HepG2 (cell line): ENCODE measurements around the gene PNMA8C. TPM values are rescaled to one million over a fixed set of nuclear protein-coding genes. Genes with fewer than 3 reads are reported as not detected.

Source experiments
- ATAC-seq: fragments of 200-7000 bp; cut with Tn5 transposase; 3 replicates; pipeline ENCODE4 v1.9.1; 2020; ENCODE audit warnings: mild to moderate bottlenecking, moderate library complexity
- BruUV-seq: library from RNA; stranded (reverse); fragments of 400-500 nt; replicated peaks from 2 replicates; lab custom pipeline; 2021; lab: Mats Ljungman, UMichigan
- CTCF ChIA-PET: fragments of 300-600 bp; formaldehyde crosslinking; extraction: SDS; loops from one replicate; lab custom pipeline; 2021; ENCODE audit warnings: low total read pairs, inconsistent platforms, low intra/inter-chr PET ratio; lab: Yijun Ruan, JAX
- POLR2A ChIA-PET: fragments of 350-600 bp; sonication (Branson Sonifier 250); formaldehyde crosslinking; loops from one replicate; lab custom pipeline; 2020; ENCODE audit warnings: antibody characterized with exemption, inconsistent platforms; lab: Yijun Ruan, JAX
- DNase-seq: peaks from one replicate; pipeline ENCODE4 v3.0.0-alpha.2; 2015; ENCODE audit warnings: low spot score
- FAIRE-seq: peaks from 3 replicates; lab custom pipeline; 2011; peaks lifted over from hg19 to GRCh38; lab: Jason Lieb, UNC
- H2AFZ ChIP-seq: one replicate; pipeline ENCODE4 v1.6.1; 2011; ENCODE audit warnings: low read length, inconsistent platforms
- H3K27ac ChIP-seq: fragments of 300-600 bp; 3 replicates; pipeline ENCODE4 v1.8.0; 2011; ENCODE audit warnings: mixed run types, mild to moderate bottlenecking, mixed read lengths, low read length, inconsistent platforms; ENCODE audit not compliant: insufficient read depth; ENCODE audit errors: extremely low read length
- H3K27me3 ChIP-seq, 2 experiments: fragments of 200-600 bp in 1 of 2; 2 replicates in 1 of 2; 3 replicates in 1 of 2; pipeline versions ENCODE4 v1.6.0 to v1.8.0; 2011; ENCODE audit warnings: low read length in 2 of 2, mild to moderate bottlenecking in 2 of 2, moderate library complexity in 2 of 2, inconsistent platforms in 1 of 2; ENCODE audit not compliant: insufficient read depth in 2 of 2, control insufficient read depth in 1 of 2
- H3K36me3 ChIP-seq, 2 experiments: fragments of 200-600 bp in 1 of 2; replicated peaks in 1 of 2; 2 replicates in 1 of 2; 3 replicates in 1 of 2; pipeline versions ENCODE4 v1.5.1 to v1.8.0; 2011; ENCODE audit warnings: low read length in 2 of 2, inconsistent platforms in 1 of 2; ENCODE audit not compliant: insufficient read depth in 2 of 2, control insufficient read depth in 1 of 2
- H3K4me1 ChIP-seq: 2 replicates; pipeline ENCODE4 v1.5.1; 2012; ENCODE audit warnings: low read length, inconsistent platforms; ENCODE audit not compliant: insufficient read depth
- H3K4me2 ChIP-seq: 2 replicates; pipeline ENCODE4 v1.6.0; 2011; ENCODE audit warnings: low read depth, low read length, inconsistent platforms
- H3K4me3 ChIP-seq, 3 experiments: fragments of 200-600 bp in 1 of 3; sonication (generic), shearing (Covaris generic) in 1 of 3; replicated peaks in 1 of 3; 2 replicates each; pipeline ENCODE4 v1.5.1; 2011 to 2016; ENCODE audit warnings: low read length in 3 of 3, inconsistent platforms in 2 of 3, low read depth in 2 of 3, mild to moderate bottlenecking in 2 of 3, control low read depth in 1 of 3, mixed read lengths in 1 of 3; ENCODE audit not compliant: insufficient read depth in 1 of 3
- H3K79me2 ChIP-seq: one replicate; pipeline ENCODE4 v1.6.1; 2011; ENCODE audit warnings: low read length, inconsistent platforms; ENCODE audit not compliant: insufficient read depth
- H3K9ac ChIP-seq: 2 replicates; pipeline ENCODE4 v1.6.0; 2011; ENCODE audit warnings: mild to moderate bottlenecking, low read depth, low read length, inconsistent platforms; ENCODE audit not compliant: insufficient read depth
- H3K9me3 ChIP-seq: 2 replicates; pipeline ENCODE4 v1.5.1; 2012; ENCODE audit warnings: mild to moderate bottlenecking, low read length
- H4K20me1 ChIP-seq: 2 replicates; pipeline ENCODE4 v1.6.0; 2011; ENCODE audit warnings: inconsistent platforms, mild to moderate bottlenecking, low read length, moderate library complexity; ENCODE audit not compliant: insufficient read depth
- AGO2 ChIP-seq: fragments of 200-400 bp; formaldehyde crosslinking; optimal IDR thresholded peaks from 2 replicates; pipeline ENCODE3; 2017; ENCODE audit warnings: mild to moderate bottlenecking, low read depth, low read length, moderate library complexity
- EZH2 ChIP-seq: conservative IDR thresholded peaks from 2 replicates; pipeline ENCODE4 v1.6.1; 2012; ENCODE audit warnings: mild to moderate bottlenecking, low read depth, low read length, moderate library complexity
- NR2F1 ChIP-seq, 2 experiments: fragments of 450-650 bp in 1 of 2; formaldehyde crosslinking in 1 of 2; IDR thresholded peaks; 2 replicates each; pipeline versions ENCODE4 v1.5.0 to v1.6.1; 2016 to 2020; ENCODE audit warnings: mild to moderate bottlenecking in 1 of 2, missing compliant biosample characterization in 1 of 2, missing genetic modification reagents in 1 of 2, moderate library complexity in 1 of 2
- PHF8 ChIP-seq: sonication (generic); formaldehyde crosslinking; IDR thresholded peaks from 2 replicates; pipeline ENCODE4 v1.5.0; 2020; ENCODE audit warnings: missing genetic modification reagents
- PITX1 ChIP-seq: sonication (generic); formaldehyde crosslinking; IDR thresholded peaks from 2 replicates; pipeline ENCODE4 v1.5.1; 2020; ENCODE audit warnings: mild to moderate bottlenecking, missing genetic modification reagents
- ZBTB26 ChIP-seq: IDR thresholded peaks from 2 replicates; pipeline ENCODE4 v1.6.1; 2016; ENCODE audit warnings: missing compliant biosample characterization, missing genetic modification reagents, borderline replicate concordance
- ZNF235 ChIP-seq: sonication (generic); formaldehyde crosslinking; IDR thresholded peaks from 2 replicates; pipeline ENCODE4 v1.8.1; 2023; ENCODE audit warnings: mild to moderate bottlenecking, missing genetic modification reagents, borderline replicate concordance
- ZNF329 ChIP-seq: sonication (generic); formaldehyde crosslinking; IDR thresholded peaks from 2 replicates; pipeline ENCODE4 v1.9.0; 2021; ENCODE audit warnings: low read depth, mild to moderate bottlenecking, missing genetic modification reagents
- ZNF451 ChIP-seq: sonication (generic); formaldehyde crosslinking; IDR thresholded peaks from 2 replicates; pipeline ENCODE4 v1.5.0; 2020; ENCODE audit warnings: mild to moderate bottlenecking, missing genetic modification reagents
- ZNF766 ChIP-seq: sonication (generic); formaldehyde crosslinking; IDR thresholded peaks from 2 replicates; pipeline ENCODE4 v1.5.0; 2020; ENCODE audit warnings: missing genetic modification reagents, borderline replicate concordance
- ZNF780A ChIP-seq: sonication (generic); formaldehyde crosslinking; IDR thresholded peaks from 2 replicates; pipeline ENCODE4 v1.8.0; 2022; ENCODE audit warnings: mild to moderate bottlenecking, missing genetic modification reagents, moderate library complexity
- WGBS: methylation state at CpG from one replicate; pipeline ENCODE4 v1.1.6; 2017; ENCODE audit warnings: low lambda C conversion rate; 5-methylcytosine and 5-hydroxymethylcytosine counted together
- in situ Hi-C: cut with HindIII; loops from 2 replicates; pipeline ENCODE4 v1.10.0; 2017; ENCODE audit warnings: low pct_unique_long_range_greater_than_20kb; ENCODE audit not compliant: extremely low pct_ligation_motif_present
- intact Hi-C: fragments of 100-400 bp; cut with micrococcal nuclease; formaldehyde crosslinking; loops from one replicate; pipeline ENCODE4 v1.10.0; 2022; ENCODE audit not compliant: unreplicated experiment
- polyA plus RNA-seq, 8 experiments: library from polyadenylated mRNA; depleted of rRNA in 3 of 8; stranded (reverse) in 7 of 8; unstranded in 1 of 8; fragments of >200 nt; fragmentation: Illumina TruSeq in 4 of 8; extraction: Trizol in 4 of 8; gene quantifications; 2 replicates each; pipeline versions ENCODE4 v1.2.1 to v1.2.3, GENCODE V29; 2011 to 2016; ENCODE audit warnings: low read depth in 4 of 8, missing spikeins in 1 of 8, mixed read lengths in 1 of 8; ENCODE audit not compliant: insufficient read depth in 1 of 8
- total RNA-seq, 5 experiments: library from RNA; depleted of rRNA; stranded (reverse); fragments of >200 nt; fragmentation: Illumina TruSeq; extraction: Trizol; gene quantifications; 2 replicates each; pipeline ENCODE4 v1.2.3, GENCODE V29; 2016; ENCODE audit warnings: low read depth in 1 of 5
- TF ChIP-seq, protein P1 (sequence below), 2 experiments: sonication (generic) in 1 of 2; formaldehyde crosslinking in 1 of 2; IDR thresholded peaks; 2 replicates each; pipeline versions ENCODE4 v1.5.1 to v1.6.1; 2011 to 2020; ENCODE audit warnings: borderline replicate concordance in 1 of 2, low read depth in 1 of 2, low read length in 1 of 2, mild to moderate bottlenecking in 1 of 2, missing genetic modification reagents in 1 of 2, moderate library complexity in 1 of 2
- TF ChIP-seq, protein P2 (sequence below): sonication (generic); formaldehyde crosslinking; IDR thresholded peaks from 2 replicates; pipeline ENCODE4 v1.4.0; 2020; ENCODE audit warnings: low read depth, mild to moderate bottlenecking, missing genetic modification reagents

Gene PNMA8C
- total and polyA plus RNA-seq, 2 of the 13 experiments (the other 11 are each of a cell fraction or from before 2014, with no cell fraction given) = not detected

DNA sequence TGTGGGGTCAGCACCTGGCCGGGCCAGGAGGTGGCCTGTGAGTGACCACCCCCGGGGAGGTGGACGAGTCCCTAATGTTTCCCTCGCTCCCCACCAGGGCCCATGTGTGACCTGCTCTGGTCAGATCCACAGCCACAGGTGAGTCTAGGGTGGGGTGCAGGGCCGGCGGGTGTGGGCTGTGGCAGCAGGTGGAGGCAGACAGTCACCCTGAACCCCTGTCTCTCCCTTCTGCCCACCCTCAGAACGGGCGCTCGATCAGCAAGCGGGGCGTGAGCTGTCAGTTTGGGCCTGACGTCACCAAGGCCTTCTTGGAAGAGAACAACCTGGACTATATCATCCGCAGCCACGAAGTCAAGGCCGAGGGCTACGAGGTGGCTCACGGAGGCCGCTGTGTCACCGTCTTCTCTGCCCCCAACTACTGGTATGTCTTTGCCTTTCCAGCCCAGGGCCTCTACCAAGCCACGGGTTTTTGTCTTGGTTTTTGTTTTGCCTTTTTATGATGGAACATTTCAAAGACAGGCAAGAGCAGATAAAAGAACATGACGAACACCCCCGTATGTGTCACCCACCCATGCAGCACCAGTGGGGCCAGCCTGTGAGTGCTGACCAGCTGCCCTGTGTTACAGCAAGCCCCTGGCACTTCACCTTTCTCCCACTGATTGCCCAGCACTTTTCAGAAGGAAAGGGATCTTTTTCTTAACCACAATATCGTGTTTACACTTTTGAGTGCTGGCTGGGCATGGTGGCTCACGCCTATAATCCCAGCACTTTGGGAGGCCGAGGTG, 40.2 kb downstream of the PNMA8C start:
- FAIRE-seq = no peak

DNA sequence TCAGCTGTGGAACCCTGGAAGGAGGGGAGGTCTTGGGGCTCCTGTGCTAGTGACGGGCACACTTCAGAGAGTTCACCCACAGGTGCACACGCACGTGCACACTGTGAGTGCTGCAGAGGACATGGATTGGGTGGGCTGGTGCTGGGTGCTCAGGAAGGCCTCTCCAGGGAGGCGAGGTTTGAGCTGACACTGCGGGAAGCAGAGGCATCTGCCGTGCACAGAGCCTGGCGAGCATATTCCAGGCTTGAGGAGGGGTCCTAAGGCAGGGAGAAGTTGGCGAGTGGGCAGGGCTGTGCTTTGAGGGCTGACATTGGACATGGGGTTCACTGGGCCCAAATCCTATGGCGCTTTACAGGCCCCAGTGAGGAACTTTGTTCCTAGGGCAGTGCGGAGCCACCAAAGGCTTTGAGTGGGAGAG, 41.0 kb downstream of the PNMA8C start:
- 97% methylated on average over 10 of the region's 10 CpGs for WGBS
- Histone ChIP-seq H3K36me3 (peaks cover 20 to 65% of the 10 kb centered on the region in 2 experiments), H3K27me3 (no peaks in the 10 kb centered on the region), H3K9me3 (no peaks in the 10 kb centered on the region), H3K9ac (no peak overlapping the region), H3K27ac (no peak overlapping the region), H3K79me2 (no peaks in the 10 kb centered on the region), H3K4me3 (no peak overlapping the region), H2AFZ (no peak overlapping the region), H3K4me2 (no peak overlapping the region), H4K20me1 (no peaks in the 10 kb centered on the region), H3K4me1 (peaks cover 11% of the 10 kb centered on the region)
- ATAC-seq (no peak), DNase-seq (no peak), FAIRE-seq (no peak)
- intact Hi-C loops = no loop called here
- BruUV-seq = no TSS peak
- in situ Hi-C loops = no loop called here
- POLR2A ChIA-PET = no interaction called here
- CTCF ChIA-PET = no interaction called here
- TF ChIP-seq ZNF766 (no peak), PHF8 (no peak), PITX1 (CRISPR knock-in tag) (no peak), ZNF329 (CRISPR knock-in tag) (no peak), ZNF780A (CRISPR knock-in tag) (no peak), ZNF451 (CRISPR knock-in tag) (no peak), EZH2 (no peak), ZBTB26 (CRISPR knock-in tag) (no peak), ZNF235 (CRISPR knock-in tag) (no peak)
- TF ChIP-seq, protein P1, sequence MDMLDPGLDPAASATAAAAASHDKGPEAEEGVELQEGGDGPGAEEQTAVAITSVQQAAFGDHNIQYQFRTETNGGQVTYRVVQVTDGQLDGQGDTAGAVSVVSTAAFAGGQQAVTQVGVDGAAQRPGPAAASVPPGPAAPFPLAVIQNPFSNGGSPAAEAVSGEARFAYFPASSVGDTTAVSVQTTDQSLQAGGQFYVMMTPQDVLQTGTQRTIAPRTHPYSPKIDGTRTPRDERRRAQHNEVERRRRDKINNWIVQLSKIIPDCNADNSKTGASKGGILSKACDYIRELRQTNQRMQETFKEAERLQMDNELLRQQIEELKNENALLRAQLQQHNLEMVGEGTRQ (IDR thresholded peaks at IDR 0.05; ENCODE audit: low read depth, low read length) = no peak
- TF ChIP-seq, protein P1 (CRISPR knock-in tag; IDR thresholded peaks at IDR 0.05; ENCODE audit: borderline replicate concordance) = no peak
- TF ChIP-seq, protein P2, sequence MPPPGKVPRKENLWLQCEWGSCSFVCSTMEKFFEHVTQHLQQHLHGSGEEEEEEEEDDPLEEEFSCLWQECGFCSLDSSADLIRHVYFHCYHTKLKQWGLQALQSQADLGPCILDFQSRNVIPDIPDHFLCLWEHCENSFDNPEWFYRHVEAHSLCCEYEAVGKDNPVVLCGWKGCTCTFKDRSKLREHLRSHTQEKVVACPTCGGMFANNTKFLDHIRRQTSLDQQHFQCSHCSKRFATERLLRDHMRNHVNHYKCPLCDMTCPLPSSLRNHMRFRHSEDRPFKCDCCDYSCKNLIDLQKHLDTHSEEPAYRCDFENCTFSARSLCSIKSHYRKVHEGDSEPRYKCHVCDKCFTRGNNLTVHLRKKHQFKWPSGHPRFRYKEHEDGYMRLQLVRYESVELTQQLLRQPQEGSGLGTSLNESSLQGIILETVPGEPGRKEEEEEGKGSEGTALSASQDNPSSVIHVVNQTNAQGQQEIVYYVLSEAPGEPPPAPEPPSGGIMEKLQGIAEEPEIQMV (CRISPR knock-in tag) = no peak

More for the DNA sequence above, 40.2 kb downstream of the PNMA8C start:
- Histone ChIP-seq H3K4me3 (no peak overlapping the region), H3K36me3 (peaks cover 20 to 57% of the 10 kb centered on the region in 2 experiments), H2AFZ (no peak overlapping the region), H3K79me2 (no peaks in the 10 kb centered on the region), H3K4me2 (no peak overlapping the region), H4K20me1 (no peaks in the 10 kb centered on the region), H3K4me1 (peaks cover 11% of the 10 kb centered on the region), H3K9me3 (no peaks in the 10 kb centered on the region), H3K27me3 (no peaks in the 10 kb centered on the region), H3K27ac (no peak overlapping the region), H3K9ac (no peak overlapping the region)
- BruUV-seq = no TSS peak
- in situ Hi-C loops (no loop called here), intact Hi-C loops (no loop called here)
- CTCF ChIA-PET = no interaction called here
- no peak for ATAC-seq
- no peak for DNase-seq
- POLR2A ChIA-PET = no interaction called here
- no peak for TF ChIP-seq NR2F1 (CRISPR knock-in tag; IDR thresholded peaks at IDR 0.05)
- peak; percentile 17 for TF ChIP-seq AGO2
- WGBS = 92% methylated on average over 21 of the region's 25 CpGs
